T-helper 22 cell (primary cell): ENCODE data around the gene SRSF3.

ENCODE experiments used
- DNase-seq: peaks from one replicate; pipeline ENCODE4 v3.0.0-alpha.2; 2020; ENCODE audit warnings: low read depth

SRSF3 gene

DNA sequence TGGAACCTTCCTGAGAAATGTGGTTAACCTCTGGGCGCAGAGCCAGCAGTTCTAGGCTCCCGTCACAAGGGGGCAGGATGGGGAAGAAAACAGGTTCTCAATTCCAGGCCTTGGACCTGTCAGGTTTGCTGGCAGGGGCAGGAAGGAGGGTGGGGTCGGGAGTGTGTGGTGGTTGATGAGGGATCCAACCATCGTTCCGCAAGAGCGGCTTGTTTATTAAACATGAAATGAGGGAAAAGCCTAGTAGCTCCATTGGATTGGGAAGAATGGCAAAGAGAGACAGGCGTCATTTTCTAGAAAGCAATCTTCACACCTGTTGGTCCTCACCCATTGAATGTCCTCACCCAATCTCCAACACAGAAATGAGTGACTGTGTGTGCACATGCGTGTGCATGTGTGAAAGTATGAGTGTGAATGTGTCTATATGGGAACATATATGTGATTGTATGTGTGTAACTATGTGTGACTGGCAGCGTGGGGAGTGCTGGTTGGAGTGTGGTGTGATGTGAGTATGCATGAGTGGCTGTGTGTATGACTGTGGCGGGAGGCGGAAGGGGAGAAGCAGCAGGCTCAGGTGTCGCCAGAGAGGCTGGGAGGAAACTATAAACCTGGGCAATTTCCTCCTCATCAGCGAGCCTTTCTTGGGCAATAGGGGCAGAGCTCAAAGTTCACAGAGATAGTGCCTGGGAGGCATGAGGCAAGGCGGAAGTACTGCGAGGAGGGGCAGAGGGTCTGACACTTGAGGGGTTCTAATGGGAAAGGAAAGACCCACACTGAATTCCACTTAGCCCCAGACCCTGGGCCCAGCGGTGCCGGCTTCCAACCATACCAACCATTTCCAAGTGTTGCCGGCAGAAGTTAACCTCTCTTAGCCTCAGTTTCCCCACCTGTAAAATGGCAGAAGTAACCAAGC lies 29.6 kb downstream of the SRSF3 start:
- DNase-seq, result peak; percentile 50

- DNase-seq, result no peak
Observed at GRCh38 chr6:36624461-36625157, 30.4 kb downstream of the SRSF3 start.

- no peak for DNase-seq
Observed at GRCh38 chr6:36625158-36625919, 31.2 kb downstream of the SRSF3 start.

DNA sequence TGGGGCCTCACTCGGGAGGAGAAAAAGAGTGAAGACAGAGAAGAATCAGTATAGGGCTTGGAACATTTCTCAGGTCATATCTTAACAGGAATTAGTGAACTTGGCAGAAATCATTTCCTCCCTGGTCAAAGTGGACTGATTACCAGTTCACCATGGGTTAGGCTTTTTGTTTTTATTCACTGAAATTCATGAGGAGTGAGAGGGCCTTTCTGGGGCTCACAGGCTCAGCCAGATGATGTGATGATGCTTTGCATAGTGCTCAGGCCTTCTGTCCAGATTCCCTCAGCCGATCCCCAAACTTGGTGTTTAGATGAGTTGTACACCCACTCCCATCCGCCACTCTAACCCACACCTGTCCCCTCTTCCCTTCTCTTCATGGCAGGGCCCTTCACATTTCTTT lies 32.5 kb downstream of the SRSF3 start:
- DNase-seq, result no peak

DNA sequence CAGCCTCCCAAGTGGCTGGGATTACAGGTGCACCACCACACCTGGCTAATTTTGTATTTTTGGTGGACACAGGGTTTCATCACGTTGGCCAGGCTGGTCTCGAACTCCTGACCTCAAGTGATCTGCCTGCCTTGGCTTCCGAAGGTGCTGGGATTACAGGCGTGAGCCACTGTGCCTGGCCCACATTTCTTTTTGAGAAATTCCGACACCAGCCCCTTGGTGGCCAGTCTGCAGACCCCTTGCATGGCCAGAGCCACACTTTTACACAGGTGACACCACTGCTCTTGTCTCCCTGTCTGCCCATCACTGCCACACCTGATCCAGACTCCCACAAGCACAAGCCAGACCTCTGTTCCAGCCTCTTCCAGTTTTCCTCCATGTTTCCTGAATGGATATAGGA lies 33.0 kb downstream of the SRSF3 start:
- no peak for DNase-seq

GRCh38 chr6:36627801-36628246 lies 33.7 kb downstream of the SRSF3 start:
- DNase-seq, result no peak

DNA sequence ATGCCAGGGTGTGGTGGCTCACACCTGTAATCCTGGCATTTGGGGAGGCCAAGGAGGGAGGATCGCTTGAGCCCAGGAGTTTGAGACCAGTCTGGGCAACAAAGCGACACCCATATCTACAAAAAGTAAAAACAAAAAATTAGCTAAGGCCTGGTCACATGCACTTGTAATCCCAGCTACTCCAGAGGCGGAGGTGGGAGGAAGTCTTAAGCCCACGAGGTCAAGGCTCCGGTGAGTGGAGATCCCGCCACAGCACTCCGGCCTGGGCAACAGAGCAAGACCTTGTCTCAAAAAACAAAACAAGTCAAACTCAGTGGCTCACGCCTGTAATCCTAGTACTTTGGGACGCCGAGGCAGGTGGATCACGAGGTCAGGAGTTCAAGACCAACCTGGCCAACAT lies 35.6 kb downstream of the SRSF3 start:
- no peak for DNase-seq

- DNase-seq, result no peak
Observed at GRCh38 chr6:36631326-36632011, 37.3 kb downstream of the SRSF3 start.

DNA sequence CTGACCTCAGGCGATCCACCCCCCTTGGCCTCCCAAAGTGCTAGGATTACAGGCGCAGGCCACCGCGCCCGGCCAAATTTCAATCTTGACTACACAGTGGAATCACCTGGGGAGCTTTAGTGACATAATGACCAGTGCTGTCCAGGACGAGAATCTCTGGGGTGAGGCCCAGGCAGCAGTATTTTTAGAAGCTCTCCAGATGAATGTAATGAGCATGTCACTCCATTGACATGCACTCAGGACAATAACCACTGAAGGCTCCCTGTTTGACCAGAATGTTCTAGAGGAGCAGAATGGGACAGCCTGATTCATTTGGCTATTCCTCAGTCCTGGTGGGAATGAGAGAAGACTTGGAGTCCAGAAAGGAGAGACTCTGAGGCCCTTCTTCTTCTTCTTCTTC lies 39.2 kb downstream of the SRSF3 start:
- DNase-seq, result no peak

DNA sequence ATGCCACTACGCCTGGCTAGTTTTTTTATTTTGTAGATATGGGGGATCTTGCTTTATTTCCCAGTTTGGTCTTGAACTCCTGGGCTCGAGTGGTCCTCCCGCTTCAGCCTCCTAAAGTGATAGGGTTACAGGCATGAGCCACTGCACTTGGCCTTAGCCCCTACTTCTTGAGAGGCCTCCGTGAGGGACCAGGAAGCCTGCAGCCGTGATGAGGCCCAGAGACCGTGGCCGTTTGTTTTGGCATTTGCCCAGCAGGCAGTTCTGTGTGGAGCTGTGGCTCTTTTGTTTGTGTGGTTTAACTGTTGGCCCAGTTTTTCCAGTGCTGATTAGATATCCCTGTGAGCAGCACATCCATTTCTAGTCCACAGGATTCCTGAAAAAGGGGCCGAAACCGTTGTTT lies 39.8 kb downstream of the SRSF3 start:
- DNase-seq, result no peak

GRCh38 chr6:36634317-36635108 lies 40.4 kb downstream of the SRSF3 start:
- no peak for DNase-seq

DNA sequence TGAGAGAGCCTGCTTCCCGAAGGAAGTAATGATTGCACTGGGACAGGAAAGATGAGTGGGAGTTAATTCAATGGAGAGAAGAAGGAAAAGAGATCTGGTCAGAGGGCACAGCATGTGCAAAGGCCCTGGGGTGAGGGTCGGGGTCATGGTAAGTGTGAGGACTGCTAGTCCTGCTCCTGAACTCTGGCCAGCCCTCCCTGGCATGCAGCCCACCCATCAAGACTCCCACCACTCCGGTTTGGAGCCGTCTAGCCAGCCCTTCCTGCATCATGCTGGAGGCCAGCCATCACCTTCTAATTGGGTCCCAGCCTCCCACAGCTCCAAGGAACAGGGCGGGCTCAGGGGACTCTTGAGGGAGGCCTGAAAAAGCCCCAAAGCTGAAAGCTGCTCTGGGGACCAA lies 42.1 kb downstream of the SRSF3 start:
- DNase-seq, result no peak

DNA sequence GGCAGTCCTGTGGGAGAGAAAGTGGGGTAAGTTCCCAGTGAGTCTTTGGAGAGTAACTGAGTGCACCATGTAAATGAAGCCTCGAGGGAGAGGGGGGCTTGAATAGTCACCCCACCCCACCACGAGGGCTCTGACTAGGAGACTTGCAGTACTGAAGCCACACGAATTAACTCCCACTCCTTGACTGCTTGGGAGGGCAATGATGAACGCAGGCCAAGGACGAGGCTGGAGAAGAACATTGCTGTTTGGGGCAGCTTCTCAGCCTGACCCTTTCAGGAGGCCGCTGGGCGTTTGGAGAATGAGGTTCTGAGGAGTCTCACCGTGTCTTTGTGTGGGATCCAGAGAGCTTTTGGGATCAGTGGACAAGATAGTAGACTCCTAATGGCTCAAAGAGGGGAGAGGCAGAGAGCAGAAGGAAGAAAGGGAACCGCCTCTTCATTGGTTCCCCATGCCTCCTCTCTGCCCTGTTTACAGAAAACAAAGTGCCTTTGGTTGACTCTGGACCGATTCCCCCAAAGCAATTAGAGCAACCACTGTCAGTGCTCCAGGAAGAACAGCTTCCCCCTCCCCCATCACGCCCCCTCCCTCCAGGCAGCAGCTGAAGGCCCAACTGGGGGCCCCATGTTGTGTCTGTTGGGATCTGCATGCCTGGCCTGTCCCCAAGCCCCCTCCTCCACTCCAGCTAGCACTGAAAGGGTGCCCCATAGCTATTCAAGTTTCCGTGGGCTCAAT lies 42.7 kb downstream of the SRSF3 start:
- DNase-seq, result no peak

- DNase-seq, result no peak
Observed at GRCh38 chr6:36638579-36638978, 44.4 kb downstream of the SRSF3 start.

GRCh38 chr6:36639171-36639808 lies 45.1 kb downstream of the SRSF3 start:
- DNase-seq, result no peak

GRCh38 chr6:36641543-36641942 lies 47.4 kb downstream of the SRSF3 start:
- no peak for DNase-seq

- no peak for DNase-seq
Observed at GRCh38 chr6:36642913-36643817, 49.0 kb downstream of the SRSF3 start.

GRCh38 chr6:36643977-36644376 lies 49.8 kb downstream of the SRSF3 start:
- no peak for DNase-seq

DNA sequence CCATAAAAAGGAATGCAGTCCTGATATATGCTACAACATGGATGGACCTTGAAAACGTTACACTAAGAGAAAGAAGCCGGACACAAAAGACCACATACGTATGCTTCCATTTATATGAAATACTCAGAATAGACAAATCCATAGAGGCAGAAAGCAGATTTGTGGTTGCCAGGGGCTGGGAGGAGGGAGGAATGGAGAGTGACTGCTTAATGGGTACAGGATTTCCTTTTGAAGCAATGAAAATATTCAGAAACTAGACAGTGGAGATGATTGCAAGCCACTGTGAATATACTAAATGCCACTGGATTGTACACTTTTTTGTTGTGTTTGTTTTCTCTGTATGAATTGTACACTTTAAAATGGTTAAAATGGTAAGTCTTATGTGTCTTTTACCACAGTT lies 54.9 kb downstream of the SRSF3 start:
- no peak for DNase-seq
